ENCODE results near the gene ZFYVE9. TPM values are rescaled to one million over a fixed set of nuclear protein-coding genes. Genes with fewer than 3 reads are reported as not detected.

ZFYVE9 gene
- total RNA-seq, 1 experiment from 2014 or later, result 18.0 TPM

DNA sequence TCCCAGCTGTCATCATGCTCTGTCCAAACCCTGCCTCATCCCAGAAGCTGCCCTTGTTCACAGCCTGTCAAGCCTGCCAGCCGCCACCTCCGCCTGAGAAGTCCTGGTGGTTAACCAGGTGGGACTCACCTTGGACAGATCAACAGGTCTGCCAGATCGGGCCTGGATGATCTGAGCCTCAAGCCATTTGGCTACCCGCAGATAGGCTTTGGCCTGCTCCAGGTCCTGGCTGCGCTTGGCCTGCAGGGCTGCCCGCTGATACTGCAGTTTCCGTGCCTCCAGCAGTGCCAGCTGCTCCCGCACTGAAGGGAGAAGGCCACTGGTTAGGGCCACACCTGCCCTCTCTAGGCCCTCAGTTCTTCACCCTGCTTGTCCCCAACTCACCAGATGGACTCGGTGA is 215.5 kb downstream of the ZFYVE9 start:
- Histone ChIP-seq H3K9me3 (ENCODE audit: control insufficient read depth, insufficient read depth, low read depth, low read length) (no peaks in the 10 kb centered on the region), H3K36me3 (ENCODE audit: control insufficient read depth, insufficient read depth, low read length) (peaks cover 22% of the 10 kb centered on the region), H3K4me3 (ENCODE audit: low read depth in 2 of 2, low read length in 2 of 2) (no peak overlapping the region), H3K27me3 (ENCODE audit: control insufficient read depth, insufficient read depth, low read length) (no peaks in the 10 kb centered on the region), H3K4me1 (ENCODE audit: control insufficient read depth, insufficient read depth, low read length) (no peaks in the 10 kb centered on the region), H3K27ac (ENCODE audit: low read length) (no peak overlapping the region)
- intact Hi-C loops (cut with micrococcal nuclease; ENCODE audit: unreplicated experiment) (no loop called here), in situ Hi-C loops (cut with HindIII; ENCODE audit: low pct_unique_long_range_greater_than_20kb, low sequenced_read_pairs) (no loop called here)
- ChIA-PET POLR2A (no interaction called here), CTCF (no interaction called here)
- no TSS peak for BruUV-seq (replicated peaks)
- DNase-seq (ENCODE audit: low read depth, low spot score) (no peak), ATAC-seq (no peak)
- TF ChIP-seq TCF7L2 (IDR thresholded peaks at IDR 0.05; ENCODE audit: low read depth, low read length) (no peak), POLR2AphosphoS5 (IDR thresholded peaks at IDR 0.05; ENCODE audit: low read depth, low read length) (no peak), SIN3A (IDR thresholded peaks at IDR 0.05; ENCODE audit: borderline replicate concordance, insufficient read depth, low read depth, low read length) (no peak)
- TF ChIP-seq, protein P1, sequence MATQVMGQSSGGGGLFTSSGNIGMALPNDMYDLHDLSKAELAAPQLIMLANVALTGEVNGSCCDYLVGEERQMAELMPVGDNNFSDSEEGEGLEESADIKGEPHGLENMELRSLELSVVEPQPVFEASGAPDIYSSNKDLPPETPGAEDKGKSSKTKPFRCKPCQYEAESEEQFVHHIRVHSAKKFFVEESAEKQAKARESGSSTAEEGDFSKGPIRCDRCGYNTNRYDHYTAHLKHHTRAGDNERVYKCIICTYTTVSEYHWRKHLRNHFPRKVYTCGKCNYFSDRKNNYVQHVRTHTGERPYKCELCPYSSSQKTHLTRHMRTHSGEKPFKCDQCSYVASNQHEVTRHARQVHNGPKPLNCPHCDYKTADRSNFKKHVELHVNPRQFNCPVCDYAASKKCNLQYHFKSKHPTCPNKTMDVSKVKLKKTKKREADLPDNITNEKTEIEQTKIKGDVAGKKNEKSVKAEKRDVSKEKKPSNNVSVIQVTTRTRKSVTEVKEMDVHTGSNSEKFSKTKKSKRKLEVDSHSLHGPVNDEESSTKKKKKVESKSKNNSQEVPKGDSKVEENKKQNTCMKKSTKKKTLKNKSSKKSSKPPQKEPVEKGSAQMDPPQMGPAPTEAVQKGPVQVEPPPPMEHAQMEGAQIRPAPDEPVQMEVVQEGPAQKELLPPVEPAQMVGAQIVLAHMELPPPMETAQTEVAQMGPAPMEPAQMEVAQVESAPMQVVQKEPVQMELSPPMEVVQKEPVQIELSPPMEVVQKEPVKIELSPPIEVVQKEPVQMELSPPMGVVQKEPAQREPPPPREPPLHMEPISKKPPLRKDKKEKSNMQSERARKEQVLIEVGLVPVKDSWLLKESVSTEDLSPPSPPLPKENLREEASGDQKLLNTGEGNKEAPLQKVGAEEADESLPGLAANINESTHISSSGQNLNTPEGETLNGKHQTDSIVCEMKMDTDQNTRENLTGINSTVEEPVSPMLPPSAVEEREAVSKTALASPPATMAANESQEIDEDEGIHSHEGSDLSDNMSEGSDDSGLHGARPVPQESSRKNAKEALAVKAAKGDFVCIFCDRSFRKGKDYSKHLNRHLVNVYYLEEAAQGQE (IDR thresholded peaks at IDR 0.05; ENCODE audit: insufficient read depth in 1 of 2, low read depth in 2 of 2, low read length in 1 of 2), result no peak
- TF ChIP-seq, protein P2, sequence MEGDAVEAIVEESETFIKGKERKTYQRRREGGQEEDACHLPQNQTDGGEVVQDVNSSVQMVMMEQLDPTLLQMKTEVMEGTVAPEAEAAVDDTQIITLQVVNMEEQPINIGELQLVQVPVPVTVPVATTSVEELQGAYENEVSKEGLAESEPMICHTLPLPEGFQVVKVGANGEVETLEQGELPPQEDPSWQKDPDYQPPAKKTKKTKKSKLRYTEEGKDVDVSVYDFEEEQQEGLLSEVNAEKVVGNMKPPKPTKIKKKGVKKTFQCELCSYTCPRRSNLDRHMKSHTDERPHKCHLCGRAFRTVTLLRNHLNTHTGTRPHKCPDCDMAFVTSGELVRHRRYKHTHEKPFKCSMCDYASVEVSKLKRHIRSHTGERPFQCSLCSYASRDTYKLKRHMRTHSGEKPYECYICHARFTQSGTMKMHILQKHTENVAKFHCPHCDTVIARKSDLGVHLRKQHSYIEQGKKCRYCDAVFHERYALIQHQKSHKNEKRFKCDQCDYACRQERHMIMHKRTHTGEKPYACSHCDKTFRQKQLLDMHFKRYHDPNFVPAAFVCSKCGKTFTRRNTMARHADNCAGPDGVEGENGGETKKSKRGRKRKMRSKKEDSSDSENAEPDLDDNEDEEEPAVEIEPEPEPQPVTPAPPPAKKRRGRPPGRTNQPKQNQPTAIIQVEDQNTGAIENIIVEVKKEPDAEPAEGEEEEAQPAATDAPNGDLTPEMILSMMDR (IDR thresholded peaks at IDR 0.05), result no peak

DNA sequence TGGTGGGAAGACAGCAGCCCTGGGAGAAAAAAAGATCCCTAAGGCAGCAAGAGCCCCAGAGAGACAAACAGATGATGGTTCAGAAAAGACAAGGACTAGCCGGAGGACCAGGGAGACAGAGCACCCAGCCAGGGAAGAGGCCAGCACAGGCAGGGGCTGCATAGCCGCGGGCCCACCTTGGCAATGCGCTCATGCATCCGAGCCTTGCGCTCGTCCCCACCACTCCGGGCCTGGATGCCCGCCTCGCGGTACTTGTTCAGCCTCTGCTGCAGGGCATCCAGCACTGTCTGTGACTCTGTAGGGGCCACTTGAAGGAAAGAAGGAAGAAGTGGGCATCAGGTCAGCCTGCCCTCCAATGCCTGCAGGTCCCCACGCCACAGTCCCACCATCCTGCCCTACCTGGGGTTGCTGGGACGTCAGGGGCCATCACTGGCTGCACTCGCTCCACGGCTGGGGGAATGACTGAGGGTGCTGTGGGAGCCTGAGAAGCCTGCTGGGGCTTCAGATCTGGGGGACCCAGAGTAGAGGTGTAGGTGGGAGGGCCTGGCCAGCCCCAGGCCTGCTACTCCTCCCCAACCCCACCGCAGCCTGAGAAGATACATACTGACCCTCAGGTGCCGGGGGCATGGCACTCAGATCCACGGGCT is 217.1 kb downstream of the ZFYVE9 start:
- H3K36me3 ChIP-seq (ENCODE audit: control insufficient read depth, insufficient read depth, low read length), result peaks cover 26% of the 10 kb centered on the region
- in situ Hi-C loops (cut with HindIII; ENCODE audit: low pct_unique_long_range_greater_than_20kb, low sequenced_read_pairs) (no loop called here), intact Hi-C loops (cut with micrococcal nuclease; ENCODE audit: unreplicated experiment) (no loop called here)
- no peak overlapping the region for H3K27ac ChIP-seq (ENCODE audit: low read length)
- no peak overlapping the region for H3K4me3 ChIP-seq (ENCODE audit: low read depth in 2 of 2, low read length in 2 of 2)
- H3K4me1 ChIP-seq (ENCODE audit: control insufficient read depth, insufficient read depth, low read length), result no peaks in the 10 kb centered on the region
- TF ChIP-seq, protein P1 (IDR thresholded peaks at IDR 0.05; ENCODE audit: insufficient read depth in 1 of 2, low read depth in 2 of 2, low read length in 1 of 2), result no peak
- TF ChIP-seq TCF7L2 (IDR thresholded peaks at IDR 0.05; ENCODE audit: low read depth, low read length), result no peak
- TF ChIP-seq, protein P2 (IDR thresholded peaks at IDR 0.05), result no peak
- no peak for TF ChIP-seq POLR2AphosphoS5 (IDR thresholded peaks at IDR 0.05; ENCODE audit: low read depth, low read length)
- no peak for TF ChIP-seq SIN3A (IDR thresholded peaks at IDR 0.05; ENCODE audit: borderline replicate concordance, insufficient read depth, low read depth, low read length)
- ChIA-PET POLR2A (no interaction called here), CTCF (interaction anchor here (0.6 kb wide), 1 partner anchor 9 kb away, joined by 3 read pairs; no protein-coding TSS in a partner anchor)
- DNase-seq (ENCODE audit: low read depth, low spot score), result no peak
- ATAC-seq, result no peak
- no peaks in the 10 kb centered on the region for H3K27me3 ChIP-seq (ENCODE audit: control insufficient read depth, insufficient read depth, low read length)
- no peaks in the 10 kb centered on the region for H3K9me3 ChIP-seq (ENCODE audit: control insufficient read depth, insufficient read depth, low read depth, low read length)
- no TSS peak for BruUV-seq (replicated peaks)
